Activated naive CD4-positive, alpha-beta T cell treated with anti-CD3 and anti-CD28 coated beads, Interleukin-2, amount 50 U/mL, for 72 hours (primary cell): ENCODE results near the gene IQCF2. TPM values are rescaled to one million over a fixed set of nuclear protein-coding genes. Genes with fewer than 3 reads are reported as not detected.

Source experiments
- ATAC-seq, 2 donors: fragments of 150-1000 bp; cut with Tn5 transposase; 2 replicates each; pipeline ENCODE4 v1.10.0; 2021; ENCODE audit warnings: mild to moderate bottlenecking in 2 of 2, moderate library complexity in 2 of 2
- DNase-seq, 2 donors: peaks; one replicate each; pipeline ENCODE4 v3.0.0; 2021 to 2022; ENCODE audit warnings: low spot score in 2 of 2
- H3K27ac Mint-ChIP-seq, 2 donors: one replicate each; pipeline ENCODE4 v1.8.0; 2022; ENCODE audit warnings: mild to moderate bottlenecking in 2 of 2, mixed read lengths in 2 of 2
- H3K36me3 Mint-ChIP-seq, 2 donors: one replicate each; pipeline ENCODE4 v1.8.0; 2022; ENCODE audit warnings: mixed read lengths in 2 of 2
- H3K9me3 Mint-ChIP-seq, 2 donors: one replicate each; pipeline ENCODE4 v1.8.0; 2022; ENCODE audit warnings: mixed read lengths in 2 of 2
- total RNA-seq, 2 donors: library from RNA; stranded (reverse); gene quantifications; one replicate each; pipeline ENCODE4 v1.2.3, GENCODE V29; 2022

IQCF2 gene
- total RNA-seq, 2 donors from 2014 or later: not detected

GRCh38 chr3:51904034-51904823 is 42.8 kb downstream of the IQCF2 start:
- peaks cover 31 to 33% of the 10 kb centered on the region in 2 donors for H3K36me3 Mint-ChIP-seq
- DNase-seq: no peak

GRCh38 chr3:51908026-51908425 is 46.6 kb downstream of the IQCF2 start:
- peaks cover 16 to 35% of the 10 kb centered on the region in 2 donors for H3K9me3 Mint-ChIP-seq
- no peak overlapping the region for H3K27ac Mint-ChIP-seq
- DNase-seq (no peak), ATAC-seq (no peak)
- H3K36me3 Mint-ChIP-seq: peaks cover 31 to 34% of the 10 kb centered on the region in 2 donors

More at GRCh38 chr3:51904034-51904823, 42.8 kb downstream of the IQCF2 start:
- no peak for ATAC-seq
- Mint-ChIP-seq H3K27ac (no peak overlapping the region), H3K9me3 (peaks cover 16 to 34% of the 10 kb centered on the region in 2 donors)

Other genes starting within 250 kb of the IQCF2 start
- 10 to 100 TPM; 25.7 to 44.0 TPM for gene TEX264, start 190.4 kb upstream of the IQCF2 start, total RNA-seq
- gene GRM2, start 154.5 kb upstream of the IQCF2 start, total RNA-seq: under 1 TPM; 0.16 to 0.54 TPM
- gene IQCF6, start 82.4 kb upstream of the IQCF2 start, total RNA-seq: not detected
- not detected for gene IQCF5, start 14.0 kb downstream of the IQCF2 start, total RNA-seq
- gene IQCF1, start 41.7 kb downstream of the IQCF2 start, total RNA-seq: not detected
- gene RRP9, start 80.3 kb downstream of the IQCF2 start, total RNA-seq: 10 to 100 TPM; 23.6 to 33.0 TPM
- gene PARP3, start 80.7 kb downstream of the IQCF2 start, total RNA-seq: 10 to 100 TPM; 17.0 to 18.6 TPM
- gene GPR62, start 93.8 kb downstream of the IQCF2 start, total RNA-seq: not detected
- 10 to 100 TPM; 11.3 to 14.3 TPM for gene PCBP4, start 105.8 kb downstream of the IQCF2 start, total RNA-seq
- gene ABHD14B, start 112.4 kb downstream of the IQCF2 start, total RNA-seq: 10 to 100 TPM; 21.4 to 62.4 TPM
- gene ABHD14A, start 113.4 kb downstream of the IQCF2 start, total RNA-seq: 1 to 10 TPM; 7.7 to 9.0 TPM
- 10 to 100 TPM; 54.7 to 78.5 TPM for gene ACY1, start 121.9 kb downstream of the IQCF2 start, total RNA-seq
- gene RPL29, start 134.3 kb downstream of the IQCF2 start, total RNA-seq: 1,000 to 10,000 TPM; 1,489 to 1,761 TPM
- 10 to 100 TPM; 10.8 to 17.5 TPM for gene DUSP7, start 195.0 kb downstream of the IQCF2 start, total RNA-seq